Ovary (tissue), 9 donors: ENCODE results near the gene KCNK2. TPM values are rescaled to one million over a fixed set of nuclear protein-coding genes. Genes with fewer than 3 reads are reported as not detected.

Experiments used
- DNase-seq, 5 donors: peaks; one replicate each; pipeline ENCODE4 v3.0.0-alpha.2; 2019 to 2020
- H3K27ac ChIP-seq, 2 donors: fragments of 200-600 bp; one replicate each; pipeline versions ENCODE4 v1.5.1 to v1.8.0; 2019 to 2022
- H3K27me3 ChIP-seq: fragments of 200-600 bp; one replicate; pipeline ENCODE4 v1.8.0; 2022
- H3K36me3 ChIP-seq: fragments of 200-600 bp; sonication (generic); one replicate; pipeline ENCODE4 v1.5.1; 2019
- H3K4me1 ChIP-seq: one replicate; pipeline ENCODE4 v1.8.1; 2013; ENCODE audit warnings: mild to moderate bottlenecking, moderate library complexity; ENCODE audit not compliant: insufficient read depth
- H3K4me3 ChIP-seq: fragments of 200-600 bp; sonication (generic); one replicate; pipeline ENCODE4 v1.5.1; 2017
- H3K9me3 ChIP-seq, 2 donors: fragments of 200-600 bp in 1 of 2; sonication (generic) in 1 of 2; one replicate each; pipeline versions ENCODE4 v1.5.1 to v1.8.1; 2013 to 2019; ENCODE audit warnings: mild to moderate bottlenecking in 1 of 2, moderate library complexity in 1 of 2
- CTCF ChIP-seq, 3 donors: fragments of 450-650 bp in 2 of 3; fragments of 200-600 bp in 1 of 3; IDR thresholded peaks; one replicate each; pipeline versions ENCODE4 v1.5.1 to v1.8.0; 2016 to 2022; ENCODE audit warnings: antibody characterized with exemption in 3 of 3, mild to moderate bottlenecking in 1 of 3
- EP300 ChIP-seq: sonication (generic); formaldehyde crosslinking; IDR thresholded peaks from one replicate; pipeline ENCODE4 v1.6.1; 2017; ENCODE audit warnings: antibody characterized with exemption
- POLR2A ChIP-seq: fragments of 450-650 bp; IDR thresholded peaks from one replicate; pipeline ENCODE4 v1.6.1; 2017; ENCODE audit warnings: antibody characterized with exemption, mild to moderate bottlenecking, moderate library complexity
- WGBS, 3 donors: extraction: QIAGEN DNeasy Blood & Tissue Kit in 1 of 3; methylation state at CpG; one replicate each; pipeline versions ENCODE4 v1.1.5 to v1.1.7; 2013 to 2017; 5-methylcytosine and 5-hydroxymethylcytosine counted together
- intact Hi-C, 4 donors: fragments of 100-400 bp; cut with DNase I; formaldehyde crosslinking; loops; one replicate each; pipeline versions ENCODE4 v1.11.0 to v1.15.1; 2022 to 2023
- polyA plus RNA-seq, 2 donors: library from polyadenylated mRNA; stranded (reverse); fragments of 200-250 nt in 1 of 2; fragments of 350-450 nt in 1 of 2; fragmentation: Illumina TruSeq in 1 of 2; extraction: RNeasy Lipid Tissue Mini Kit (QIAGEN cat#74804) in 1 of 2; gene quantifications; one replicate each; pipeline ENCODE4 v1.2.3, GENCODE V29; 2013 to 2014
- total RNA-seq, 7 donors: library from RNA; depleted of rRNA in 2 of 7; stranded (reverse); fragments of >200 nt in 2 of 7; fragmentation: NEBNext Ultra II Directional in 3 of 7; extraction: Animal tissue kit (Norgen Biotek cat#: 25700) in 3 of 7; gene quantifications; one replicate each; pipeline versions ENCODE4 v1.1.0 to v1.2.4, GENCODE V29; 2016 to 2023
- donor health status: DM: no; HTN: no; CAD: no; lungs with moderate emphysema.
- donor health status: DM: no; HTN: no; CAD: no.
- donor health status: Bipolar disorder and iron deficiency.
- donor health status: DM: yes; HTN: yes; CAD: no.
- donor health status: DM: no; HTN: no; CAD: no.
- donor health status: DM: yes; HTN: yes; CAD: no.

The KCNK2 gene
- total and polyA plus RNA-seq, 9 donors = 0.36 to 13.0 (median 1.6) TPM

- TF ChIP-seq CTCF (IDR thresholded peaks at IDR 0.05) (no peak), POLR2A (no peak), EP300 (no peak)
Measured at GRCh38 chr1:215083383-215083961, 935 bp downstream of the KCNK2 start.

DNA sequence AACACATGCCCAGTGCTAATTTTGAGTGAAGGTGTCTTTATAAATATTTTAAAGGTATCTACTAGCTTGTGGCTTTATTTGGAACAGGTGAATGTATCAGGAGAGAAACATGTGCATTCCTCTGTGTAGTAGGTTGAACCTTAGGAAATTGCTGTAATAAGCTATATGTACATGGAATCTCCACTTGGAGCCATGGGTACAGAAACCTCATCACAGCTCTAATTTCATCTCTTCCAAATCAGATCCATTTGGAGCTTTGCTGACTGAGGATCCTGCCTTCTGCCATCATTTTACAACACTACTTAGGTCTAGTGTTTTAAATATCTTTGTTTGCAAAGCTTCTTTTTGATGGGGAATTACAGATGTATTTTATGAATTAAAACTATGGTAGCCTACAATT, 2.1 kb downstream of the KCNK2 start:
- no peaks in the 10 kb centered on the region for H3K27me3 ChIP-seq
- intact Hi-C loops = no loop called here
- no peaks in the 10 kb centered on the region for H3K9me3 ChIP-seq
- no peak overlapping the region for H3K27ac ChIP-seq
- H3K4me1 ChIP-seq = no peaks in the 10 kb centered on the region
- no peak for TF ChIP-seq POLR2A
- no peak for TF ChIP-seq CTCF (IDR thresholded peaks at IDR 0.05)
- no peak for TF ChIP-seq EP300
- H3K36me3 ChIP-seq = no peaks in the 10 kb centered on the region
- H3K4me3 ChIP-seq = no peak overlapping the region
- no peak for DNase-seq

More at GRCh38 chr1:215083383-215083961, 935 bp downstream of the KCNK2 start:
- Histone ChIP-seq H3K36me3 (no peaks in the 10 kb centered on the region), H3K4me3 (peak overlapping the region; percentile 14), H3K27ac (no peak overlapping the region), H3K9me3 (no peaks in the 10 kb centered on the region), H3K4me1 (no peaks in the 10 kb centered on the region), H3K27me3 (no peaks in the 10 kb centered on the region)
- 1 to 2% (median 1%) methylated on average over 25 of the region's 25 CpGs for WGBS, 3 donors
- intact Hi-C loops = no loop called here
- peak in 2 of 5 donors; percentile 22 to 24 for DNase-seq

DNA sequence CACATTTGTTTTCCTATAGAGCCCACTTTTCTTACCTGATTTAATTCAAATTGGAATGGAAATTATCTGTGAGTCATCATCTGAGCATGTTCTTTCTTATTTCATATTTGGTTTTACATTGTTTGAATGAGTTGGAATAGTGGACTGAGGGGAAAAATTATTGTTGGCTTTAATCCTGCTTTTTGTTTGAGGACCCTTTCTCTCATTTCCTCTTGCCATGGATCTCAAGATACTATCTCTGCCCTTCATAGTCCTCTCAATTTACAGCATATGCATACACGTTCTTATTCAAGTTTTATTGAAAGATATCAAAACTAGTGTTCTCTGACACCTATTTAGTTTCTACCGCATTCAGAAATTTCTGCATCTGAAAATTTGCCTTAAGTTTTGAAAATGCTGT, 5.1 kb downstream of the KCNK2 start:
- no peak overlapping the region for H3K4me3 ChIP-seq
- H3K27me3 ChIP-seq = no peaks in the 10 kb centered on the region
- 72 to 80% (median 77%) methylated on average over 2 of the region's 2 CpGs for WGBS, 3 donors
- DNase-seq = no peak
- no peak for TF ChIP-seq POLR2A
- no peak for TF ChIP-seq CTCF (IDR thresholded peaks at IDR 0.05)
- no peak for TF ChIP-seq EP300
- H3K27ac ChIP-seq = no peak overlapping the region
- no peaks in the 10 kb centered on the region for H3K4me1 ChIP-seq
- H3K36me3 ChIP-seq = no peaks in the 10 kb centered on the region
- no peaks in the 10 kb centered on the region for H3K9me3 ChIP-seq
- intact Hi-C loops = no loop called here

GRCh38 chr1:215094381-215094780, 11.8 kb downstream of the KCNK2 start:
- DNase-seq = no peak
- H3K27me3 ChIP-seq = no peaks in the 10 kb centered on the region
- intact Hi-C loops = no loop called here
- no peak overlapping the region for H3K27ac ChIP-seq
- H3K36me3 ChIP-seq = no peaks in the 10 kb centered on the region
- no peak for TF ChIP-seq EP300
- no peak for TF ChIP-seq CTCF (IDR thresholded peaks at IDR 0.05)
- no peak for TF ChIP-seq POLR2A
- H3K4me3 ChIP-seq = no peak overlapping the region
- 2 to 12% (median 9%) methylated on average over 1 of the region's 1 CpG for WGBS, 3 donors
- no peaks in the 10 kb centered on the region for H3K9me3 ChIP-seq
- H3K4me1 ChIP-seq = no peaks in the 10 kb centered on the region
